Spleen (tissue), 11 donors: Measurements from ENCODE around the gene LPCAT1. TPM values are rescaled to one million over a fixed set of nuclear protein-coding genes. Genes with fewer than 3 reads are reported as not detected.

Source experiments
- DNase-seq: peaks from one replicate; pipeline ENCODE4 v3.0.0-alpha.2; 2020
- H3K27ac ChIP-seq, 8 donors: fragments of 200-600 bp; sonication (generic) in 7 of 8; 1 replicate in 4 of 8; 2 replicates in 4 of 8; pipeline versions ENCODE4 v1.5.0 to v1.8.0; 2016 to 2021; ENCODE audit warnings: inconsistent platforms in 4 of 8, mild to moderate bottlenecking in 4 of 8, moderate library complexity in 1 of 8
- H3K27me3 ChIP-seq, 7 donors: fragments of 200-600 bp; sonication (generic) in 6 of 7; replicated peaks in 1 of 7; 1 replicate in 4 of 7; 2 replicates in 3 of 7; pipeline versions ENCODE4 v1.5.0 to v1.8.0; 2016 to 2021; ENCODE audit warnings: inconsistent platforms in 3 of 7, mild to moderate bottlenecking in 1 of 7
- H3K36me3 ChIP-seq, 6 donors: fragments of 200-600 bp; sonication (generic) in 5 of 6; 1 replicate in 4 of 6; 2 replicates in 2 of 6; pipeline versions ENCODE4 v1.5.0 to v1.8.0; 2016 to 2021; ENCODE audit warnings: inconsistent platforms in 2 of 6
- H3K4me1 ChIP-seq, 6 donors: fragments of 200-600 bp; sonication (generic) in 5 of 6; 1 replicate in 3 of 6; 2 replicates in 3 of 6; pipeline versions ENCODE4 v1.5.0 to v1.8.0; 2016 to 2021; ENCODE audit warnings: inconsistent platforms in 3 of 6
- H3K4me3 ChIP-seq, 8 donors: fragments of 200-600 bp; sonication (generic) in 7 of 8; 1 replicate in 4 of 8; 2 replicates in 4 of 8; pipeline versions ENCODE4 v1.5.0 to v1.8.0; 2016 to 2021; ENCODE audit warnings: inconsistent platforms in 4 of 8, mild to moderate bottlenecking in 4 of 8, moderate library complexity in 2 of 8
- H3K9me3 ChIP-seq, 8 donors: fragments of 200-600 bp; sonication (generic) in 7 of 8; 1 replicate in 4 of 8; 2 replicates in 4 of 8; pipeline versions ENCODE4 v1.5.0 to v1.8.0; 2016 to 2021; ENCODE audit warnings: inconsistent platforms in 4 of 8
- CTCF ChIP-seq, 11 experiments: fragments of 200-600 bp in 7 of 11; fragments of 450-650 bp in 4 of 11; sonication (generic) in 4 of 11; IDR thresholded peaks in 8 of 11; conservative IDR thresholded peaks in 3 of 11; 1 replicate in 7 of 11; 2 replicates in 4 of 11; pipeline versions ENCODE4 v1.4.0 to v1.8.0; 2016 to 2021; ENCODE audit warnings: antibody characterized with exemption in 11 of 11, inconsistent platforms in 4 of 11, mild to moderate bottlenecking in 1 of 11
- POLR2A ChIP-seq, 3 donors: fragments of 450-650 bp; IDR thresholded peaks; one replicate each; pipeline ENCODE4 v1.5.1; 2017; ENCODE audit warnings: antibody characterized with exemption in 3 of 3, mild to moderate bottlenecking in 1 of 3
- POLR2AphosphoS5 ChIP-seq, 3 donors: sonication (generic); formaldehyde crosslinking; IDR thresholded peaks; one replicate each; pipeline ENCODE4 v1.5.1; 2017; ENCODE audit warnings: antibody characterized with exemption in 3 of 3
- WGBS, 5 donors: extraction: QIAGEN DNeasy Blood & Tissue Kit in 3 of 5; methylation state at CpG; one replicate each; pipeline versions ENCODE4 v1.1.5 to v1.1.7; 2013 to 2018; 5-methylcytosine and 5-hydroxymethylcytosine counted together
- intact Hi-C: fragments of 100-400 bp; cut with DNase I; formaldehyde crosslinking; loops from one replicate; pipeline ENCODE4 v1.15.0; 2023; ENCODE audit warnings: low total_unique reads
- polyA plus RNA-seq, 3 donors: library from polyadenylated mRNA; stranded (reverse); fragments of 200-250 nt; gene quantifications; one replicate each; pipeline ENCODE4 v1.2.1, GENCODE V29; 2013
- total RNA-seq, 7 donors: library from RNA; depleted of rRNA in 3 of 7; stranded (reverse); fragments of >200 nt in 3 of 7; fragmentation: NEBNext Ultra II Directional in 4 of 7; extraction: Animal tissue kit (Norgen Biotek cat#: 25700) in 4 of 7; gene quantifications; one replicate each; pipeline versions ENCODE4 v1.1.0 to v1.2.1, GENCODE V29; 2016 to 2021
- donor health status: healthy with polysubstance abuse.
- donor health status: DM: no; HTN: no; CAD: no; lungs with moderate emphysema.
- donor health status: DM: no; HTN: no; CAD: no.
- donor health status: Bipolar disorder and iron deficiency.
- donor health status: healthy.
- donor health status: DM: no; HTN: no; CAD: no.
- donor health status: DM: yes; HTN: yes; CAD: no.

Gene LPCAT1
- total and polyA plus RNA-seq, 10 donors, result 52.2 to 322 (median 174) TPM

- Histone ChIP-seq H3K4me1 (peaks cover 40 to 97% (median 74%) of the 10 kb centered on the region in 6 donors), H3K36me3 (peaks cover 0 to 70% (median 43%) of the 10 kb centered on the region in 6 donors), H3K4me3 (no peak overlapping the region), H3K27ac (peak overlapping the region in 5 of 8 donors; percentile 11 to 96 (median 86)), H3K27me3 (no peaks in the 10 kb centered on the region), H3K9me3 (no peaks in the 10 kb centered on the region)
- peak; percentile 76 for DNase-seq
- 91 to 96% (median 95%) methylated on average over 20 to 23 of the region's 23 CpGs for WGBS, 5 donors
- intact Hi-C loops, result no loop called here
- TF ChIP-seq POLR2AphosphoS5 (IDR thresholded peaks at IDR 0.05), result peak in 1 of 3 donors; percentile 21
- TF ChIP-seq POLR2A (IDR thresholded peaks at IDR 0.05), result no peak
Measured at GRCh38 chr5:1507961-1508658, 15.7 kb downstream of the LPCAT1 start.

- Histone ChIP-seq H3K4me1 (peaks cover 44 to 97% (median 75%) of the 10 kb centered on the region in 6 donors), H3K9me3 (no peaks in the 10 kb centered on the region), H3K27me3 (no peaks in the 10 kb centered on the region), H3K36me3 (peaks cover 0 to 63% (median 38%) of the 10 kb centered on the region in 6 donors), H3K27ac (peak overlapping the region in 5 of 8 donors; percentile 11 to 96 (median 86)), H3K4me3 (no peak overlapping the region)
- DNase-seq, result peak; percentile 76
- intact Hi-C loops, result no loop called here
- 88 to 92% (median 90%) methylated on average over 16 to 17 of the region's 17 CpGs for WGBS, 5 donors
- TF ChIP-seq POLR2AphosphoS5 (IDR thresholded peaks at IDR 0.05) (peak in 1 of 3 donors; percentile 25), POLR2A (IDR thresholded peaks at IDR 0.05) (no peak)
Measured at GRCh38 chr5:1507457-1507856, 16.3 kb downstream of the LPCAT1 start.

- Histone ChIP-seq H3K27me3 (no peaks in the 10 kb centered on the region), H3K27ac (peak overlapping the region in 5 of 8 donors; percentile 11 to 96 (median 86)), H3K9me3 (no peaks in the 10 kb centered on the region), H3K36me3 (peaks cover 0 to 59% (median 33%) of the 10 kb centered on the region in 6 donors), H3K4me3 (no peak overlapping the region), H3K4me1 (peaks cover 47 to 97% (median 76%) of the 10 kb centered on the region in 6 donors)
- TF ChIP-seq CTCF (IDR thresholded peaks at IDR 0.05 in 8 of 11, conservative IDR thresholded peaks at IDR 0.05 in 3 of 11) (no peak), POLR2A (IDR thresholded peaks at IDR 0.05) (no peak), POLR2AphosphoS5 (IDR thresholded peaks at IDR 0.05) (no peak)
- intact Hi-C loops, result no loop called here
- DNase-seq, result no peak
- WGBS, 5 donors, result 89 to 95% (median 93%) methylated on average over 9 to 11 of the region's 11 CpGs
Measured at GRCh38 chr5:1507014-1507375, 16.8 kb downstream of the LPCAT1 start.

- DNase-seq, result peak; percentile 75
- 79 to 89% (median 89%) methylated on average over 10 to 20 of the region's 20 CpGs for WGBS, 5 donors
- H3K9me3 ChIP-seq, result no peaks in the 10 kb centered on the region
- no peak for TF ChIP-seq POLR2AphosphoS5 (IDR thresholded peaks at IDR 0.05)
- no peak for TF ChIP-seq CTCF (IDR thresholded peaks at IDR 0.05 in 8 of 11, conservative IDR thresholded peaks at IDR 0.05 in 3 of 11)
- TF ChIP-seq POLR2A (IDR thresholded peaks at IDR 0.05), result no peak
- intact Hi-C loops, result no loop called here
- peak overlapping the region in 5 of 8 donors; percentile 29 to 96 (median 86) for H3K27ac ChIP-seq
- H3K36me3 ChIP-seq, result peaks cover 0 to 54% (median 27%) of the 10 kb centered on the region in 6 donors
- H3K4me1 ChIP-seq, result peaks cover 48 to 97% (median 77%) of the 10 kb centered on the region in 6 donors
- H3K4me3 ChIP-seq, result no peak overlapping the region
- H3K27me3 ChIP-seq, result no peaks in the 10 kb centered on the region
Measured at GRCh38 chr5:1506242-1507013, 17.3 kb downstream of the LPCAT1 start.
